CD4-positive, CD25-positive, alpha-beta regulatory T cell (primary cell): Measurements from ENCODE around the gene IGFLR1. TPM values are rescaled to one million over a fixed set of nuclear protein-coding genes. Genes with fewer than 3 reads are reported as not detected.
"Not testable (repeated sequence)": the region's sequence is repeated elsewhere in the genome, so short reads cannot be mapped to it uniquely, and the experiment has no call there.

Source experiments
- ATAC-seq, 2 donors: fragments of 150-1000 bp; cut with Tn5 transposase; one replicate each; pipeline ENCODE4 v1.10.0; 2021; ENCODE audit warnings: low read depth in 2 of 2, moderate number of reproducible peaks in 2 of 2, moderate library complexity in 1 of 2
- DNase-seq, 3 donors: peaks; one replicate each; pipeline versions ENCODE4 v3.0.0 to v3.0.0-alpha.2; 2012 to 2022; ENCODE audit warnings: mixed read lengths in 1 of 3
- H3K27ac ChIP-seq: one replicate; pipeline ENCODE4 v1.7.0; 2013; ENCODE audit warnings: mild to moderate bottlenecking, low read length; ENCODE audit not compliant: insufficient read depth, poor library complexity, severe bottlenecking
- H3K27me3 ChIP-seq: one replicate; pipeline ENCODE4 v1.7.0; 2013; ENCODE audit warnings: low read length; ENCODE audit not compliant: control insufficient read depth, insufficient read depth
- H3K36me3 ChIP-seq: one replicate; pipeline ENCODE4 v1.7.0; 2013; ENCODE audit warnings: mild to moderate bottlenecking, low read length, moderate library complexity; ENCODE audit not compliant: control insufficient read depth, insufficient read depth
- H3K4me1 ChIP-seq: 2 replicates; pipeline ENCODE4 v1.7.0; 2013; ENCODE audit warnings: mild to moderate bottlenecking, low read length; ENCODE audit not compliant: insufficient read depth, control insufficient read depth, poor library complexity, severe bottlenecking
- H3K4me3 ChIP-seq: one replicate; pipeline ENCODE4 v1.7.0; 2013; ENCODE audit warnings: low read depth, mild to moderate bottlenecking, low read length, moderate library complexity
- H3K9me3 ChIP-seq, 2 experiments: 1 replicate in 1 of 2; 2 replicates in 1 of 2; pipeline ENCODE4 v1.7.0; 2013; ENCODE audit warnings: low read length in 2 of 2, mild to moderate bottlenecking in 1 of 2, moderate library complexity in 1 of 2; ENCODE audit not compliant: control insufficient read depth in 2 of 2
- H3K27ac Mint-ChIP-seq, 3 donors: one replicate each; pipeline ENCODE4 v1.8.0; 2020 to 2022; ENCODE audit warnings: mild to moderate bottlenecking in 3 of 3, mixed read lengths in 3 of 3, moderate library complexity in 2 of 3
- H3K27me3 Mint-ChIP-seq: one replicate; pipeline ENCODE4 v1.8.0; 2022; ENCODE audit warnings: mild to moderate bottlenecking, mixed read lengths
- H3K36me3 Mint-ChIP-seq: one replicate; pipeline ENCODE4 v1.8.0; 2020; ENCODE audit warnings: mixed read lengths
- H3K4me1 Mint-ChIP-seq, 4 donors: one replicate each; pipeline ENCODE4 v1.8.0; 2020 to 2022; ENCODE audit warnings: mixed read lengths in 4 of 4, mild to moderate bottlenecking in 1 of 4
- H3K4me3 Mint-ChIP-seq, 4 donors: one replicate each; pipeline ENCODE4 v1.8.0; 2020 to 2022; ENCODE audit warnings: mild to moderate bottlenecking in 4 of 4, mixed read lengths in 4 of 4, moderate library complexity in 3 of 4
- H3K9me3 Mint-ChIP-seq, 7 donors: one replicate each; pipeline ENCODE4 v1.8.0; 2020 to 2022; ENCODE audit warnings: mixed read lengths in 7 of 7, mild to moderate bottlenecking in 3 of 7, moderate library complexity in 2 of 7
- polyA plus RNA-seq, 4 donors: library from polyadenylated mRNA; unstranded; fragments of 300-500 nt; fragmentation: Illumina TruSeq; gene quantifications; one replicate each; pipeline ENCODE4 v1.2.3, GENCODE V29; 2021
- total RNA-seq: library from RNA; stranded (reverse); gene quantifications from one replicate; pipeline ENCODE4 v1.2.3, GENCODE V29; 2022

The IGFLR1 gene
- total and polyA plus RNA-seq, 5 donors from 2014 or later = 80.5 to 151 (median 114) TPM

DNA sequence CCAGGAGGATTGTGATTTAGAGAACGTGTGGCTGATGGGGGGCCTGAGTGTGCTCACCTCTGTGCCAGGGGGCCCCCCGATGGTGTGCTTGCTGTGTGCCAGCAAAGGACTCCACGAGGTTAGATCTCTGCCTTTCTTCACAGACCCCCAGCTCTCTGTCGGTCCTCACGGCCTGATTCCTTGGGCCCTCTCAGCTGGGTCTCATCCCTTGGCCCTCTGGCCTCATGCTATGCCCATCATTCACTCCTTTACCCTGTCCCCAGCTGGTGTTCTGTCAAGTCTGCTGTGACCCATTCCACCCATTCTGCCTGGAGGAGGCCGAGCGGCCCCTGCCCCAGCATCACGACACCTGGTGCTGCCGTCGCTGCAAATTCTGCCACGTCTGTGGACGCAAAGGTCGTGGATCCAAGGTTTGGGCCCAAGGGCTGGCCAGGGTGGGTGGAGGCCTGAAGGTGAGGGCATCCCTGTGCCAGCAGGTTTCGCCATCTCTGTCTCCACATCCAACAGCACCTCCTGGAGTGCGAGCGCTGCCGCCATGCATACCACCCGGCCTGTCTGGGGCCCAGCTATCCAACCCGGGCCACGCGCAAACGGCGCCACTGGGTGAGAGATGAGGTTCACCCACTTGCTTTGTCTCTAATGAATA is 16.9 kb downstream of the IGFLR1 start:
- H3K27me3 ChIP-seq = no peaks in the 10 kb centered on the region
- no peak overlapping the region for H3K27ac ChIP-seq
- Mint-ChIP-seq H3K36me3 (peaks cover 41% of the 10 kb centered on the region), H3K27ac (no peak overlapping the region), H3K9me3 (no peaks in the 10 kb centered on the region), H3K4me3 (peak overlapping the region in 1 of 4 donors; percentile 69), H3K4me1 (peaks cover 0 to 8% (median 2%) of the 10 kb centered on the region in 4 donors), H3K27me3 (no peaks in the 10 kb centered on the region)
- ATAC-seq (no peak), DNase-seq (no peak)
- no peaks in the 10 kb centered on the region for H3K9me3 ChIP-seq
- H3K4me1 ChIP-seq = no peaks in the 10 kb centered on the region
- H3K36me3 ChIP-seq = peaks cover 87% of the 10 kb centered on the region
- no peak overlapping the region for H3K4me3 ChIP-seq

DNA sequence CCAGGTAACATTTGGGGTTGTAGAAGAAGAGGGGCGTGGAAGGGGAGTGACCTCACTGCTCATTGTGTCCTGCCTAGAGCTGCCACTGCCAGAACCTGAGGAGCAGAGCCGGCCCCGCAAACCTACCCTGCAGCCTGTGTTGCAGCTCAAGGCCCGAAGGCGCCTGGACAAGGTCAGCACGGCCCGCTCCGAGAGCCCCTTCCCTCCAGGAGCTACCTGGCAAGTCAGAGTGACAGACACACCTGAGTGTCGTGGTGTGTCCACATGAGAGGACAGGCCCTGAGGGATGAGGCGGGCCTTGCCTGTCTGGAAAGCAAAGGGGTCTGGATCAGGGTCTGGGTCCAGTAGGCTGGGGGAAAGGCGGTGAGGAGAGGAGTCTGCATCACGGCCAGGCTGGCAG is 17.7 kb downstream of the IGFLR1 start:
- H3K27ac Mint-ChIP-seq = peak overlapping the region in 1 of 3 donors; percentile 76

GRCh38 chr19:35724132-35724531 is 18.1 kb downstream of the IGFLR1 start:
- not testable (repeated sequence) for H3K4me3 ChIP-seq, H3K9me3 Mint-ChIP-seq, H3K27me3 ChIP-seq, H3K9me3 ChIP-seq, ATAC-seq, H3K4me3 Mint-ChIP-seq, H3K27me3 Mint-ChIP-seq, H3K27ac ChIP-seq, DNase-seq
- H3K4me1 Mint-ChIP-seq = peaks cover 0 to 16% (median 8%) of the 10 kb centered on the region in 4 donors
- peak overlapping the region in 2 of 3 donors; percentile 14 to 76 for H3K27ac Mint-ChIP-seq
- H3K36me3 Mint-ChIP-seq = peaks cover 34% of the 10 kb centered on the region
- peaks cover 80% of the 10 kb centered on the region for H3K36me3 ChIP-seq
- H3K4me1 ChIP-seq = peaks cover 10% of the 10 kb centered on the region

More for the DNA sequence above, 17.7 kb downstream of the IGFLR1 start:
- Histone ChIP-seq H3K27me3 (no peaks in the 10 kb centered on the region), H3K9me3 (no peaks in the 10 kb centered on the region), H3K36me3 (peaks cover 84% of the 10 kb centered on the region), H3K4me3 (no peak overlapping the region), H3K27ac (no peak overlapping the region), H3K4me1 (peaks cover 6% of the 10 kb centered on the region)
- DNase-seq (no peak), ATAC-seq (no peak)
- Mint-ChIP-seq H3K27me3 (no peaks in the 10 kb centered on the region), H3K36me3 (peaks cover 39% of the 10 kb centered on the region), H3K4me1 (peaks cover 0 to 12% (median 4%) of the 10 kb centered on the region in 4 donors), H3K9me3 (peaks cover 0 to 1% (median 0%) of the 10 kb centered on the region in 7 donors), H3K4me3 (no peak overlapping the region)

- H3K27ac Mint-ChIP-seq = peak overlapping the region in 1 of 3 donors; percentile 76
- DNase-seq = no peak
- H3K4me3 Mint-ChIP-seq = no peak overlapping the region
- H3K4me3 ChIP-seq = no peak overlapping the region
- H3K27me3 Mint-ChIP-seq = peaks cover 1% of the 10 kb centered on the region
- H3K4me1 Mint-ChIP-seq = peaks cover 0 to 21% (median 8%) of the 10 kb centered on the region in 4 donors
- peaks cover 0 to 1% (median 0%) of the 10 kb centered on the region in 7 donors for H3K9me3 Mint-ChIP-seq
- H3K9me3 ChIP-seq = no peaks in the 10 kb centered on the region
- H3K27me3 ChIP-seq = no peaks in the 10 kb centered on the region
- H3K4me1 ChIP-seq = peaks cover 15% of the 10 kb centered on the region
- H3K36me3 Mint-ChIP-seq = peaks cover 30% of the 10 kb centered on the region
- peaks cover 76% of the 10 kb centered on the region for H3K36me3 ChIP-seq
- H3K27ac ChIP-seq = no peak overlapping the region
- ATAC-seq = no peak
These were observed 18.6 kb downstream of the IGFLR1 start for GRCh38 chr19:35723671-35724070.

DNA sequence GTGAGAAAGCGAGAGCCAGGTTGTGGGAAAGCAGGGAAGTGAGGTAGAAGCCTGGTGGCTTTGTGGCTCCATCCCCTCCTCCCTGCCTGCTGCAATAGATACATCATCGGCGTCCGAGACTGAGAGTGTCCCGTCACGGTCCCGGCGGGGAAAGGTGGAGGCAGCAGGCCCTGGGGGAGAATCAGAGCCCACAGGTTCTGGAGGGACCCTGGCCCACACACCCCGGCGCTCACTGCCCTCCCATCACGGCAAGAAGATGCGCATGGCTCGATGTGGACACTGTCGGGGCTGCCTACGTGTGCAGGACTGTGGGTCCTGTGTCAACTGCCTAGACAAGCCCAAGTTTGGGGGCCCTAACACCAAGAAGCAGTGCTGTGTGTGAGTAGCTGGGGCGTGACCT is 19.4 kb downstream of the IGFLR1 start:
- Mint-ChIP-seq H3K4me1 (peaks cover 0 to 24% (median 8%) of the 10 kb centered on the region in 4 donors), H3K9me3 (peaks cover 0 to 1% (median 0%) of the 10 kb centered on the region in 7 donors), H3K27ac (no peak overlapping the region), H3K4me3 (no peak overlapping the region), H3K36me3 (peaks cover 30% of the 10 kb centered on the region), H3K27me3 (peaks cover 4% of the 10 kb centered on the region)
- no peak for DNase-seq
- ATAC-seq = no peak
- H3K9me3 ChIP-seq = no peaks in the 10 kb centered on the region
- peaks cover 68% of the 10 kb centered on the region for H3K36me3 ChIP-seq
- peaks cover 20% of the 10 kb centered on the region for H3K4me1 ChIP-seq
- H3K27ac ChIP-seq = no peak overlapping the region
- no peaks in the 10 kb centered on the region for H3K27me3 ChIP-seq
- H3K4me3 ChIP-seq = no peak overlapping the region

DNA sequence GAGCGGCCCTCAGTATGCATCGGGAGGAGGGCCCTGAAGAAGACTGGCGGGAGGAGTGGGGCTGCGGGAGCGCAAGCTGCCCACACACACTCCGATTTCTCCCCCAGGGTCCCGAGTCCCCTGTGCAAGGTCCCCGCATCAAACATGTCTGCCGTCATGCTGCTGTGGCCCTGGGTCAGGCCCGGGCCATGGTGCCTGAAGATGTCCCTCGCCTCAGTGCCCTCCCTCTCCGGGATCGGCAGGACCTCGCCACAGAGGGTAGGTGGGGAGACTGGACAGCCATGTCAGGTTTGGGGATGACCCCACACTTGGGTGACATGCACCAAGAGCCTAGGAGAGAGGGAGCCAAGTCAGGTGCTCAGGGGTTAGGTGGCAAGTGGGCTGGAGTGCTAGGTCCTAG is 19.8 kb downstream of the IGFLR1 start:
- H3K4me3 Mint-ChIP-seq = no peak overlapping the region
- Histone ChIP-seq H3K9me3 (no peaks in the 10 kb centered on the region), H3K36me3 (peaks cover 64% of the 10 kb centered on the region), H3K4me3 (no peak overlapping the region), H3K27ac (no peak overlapping the region), H3K4me1 (peaks cover 20% of the 10 kb centered on the region), H3K27me3 (no peaks in the 10 kb centered on the region)
- ATAC-seq = no peak
- peaks cover 0 to 24% (median 8%) of the 10 kb centered on the region in 4 donors for H3K4me1 Mint-ChIP-seq
- DNase-seq = no peak
- H3K9me3 Mint-ChIP-seq = peaks cover 0 to 1% (median 0%) of the 10 kb centered on the region in 7 donors
- H3K27ac Mint-ChIP-seq = peak overlapping the region in 1 of 3 donors; percentile 74
- peaks cover 30% of the 10 kb centered on the region for H3K36me3 Mint-ChIP-seq
- peaks cover 4% of the 10 kb centered on the region for H3K27me3 Mint-ChIP-seq

DNA sequence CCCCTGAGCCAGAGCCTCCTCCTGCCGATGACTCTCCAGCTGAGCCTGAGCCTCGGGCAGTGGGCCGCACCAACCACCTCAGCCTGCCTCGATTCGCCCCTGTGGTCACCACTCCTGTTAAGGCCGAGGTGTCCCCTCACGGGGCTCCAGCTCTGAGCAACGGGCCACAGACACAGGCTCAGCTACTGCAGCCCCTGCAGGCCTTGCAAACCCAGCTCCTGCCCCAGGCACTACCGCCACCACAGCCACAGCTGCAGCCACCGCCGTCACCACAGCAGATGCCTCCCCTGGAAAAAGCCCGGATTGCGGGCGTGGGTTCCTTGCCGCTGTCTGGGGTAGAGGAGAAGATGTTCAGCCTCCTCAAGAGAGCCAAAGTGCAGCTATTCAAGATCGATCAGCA is 20.9 kb downstream of the IGFLR1 start:
- H3K9me3 Mint-ChIP-seq = peaks cover 0 to 1% (median 0%) of the 10 kb centered on the region in 7 donors
- H3K27me3 ChIP-seq = no peaks in the 10 kb centered on the region
- H3K27me3 Mint-ChIP-seq = peaks cover 4% of the 10 kb centered on the region
- H3K27ac ChIP-seq = no peak overlapping the region
- H3K27ac Mint-ChIP-seq = no peak overlapping the region
- H3K9me3 ChIP-seq = no peaks in the 10 kb centered on the region
- H3K4me3 ChIP-seq = no peak overlapping the region
- H3K36me3 ChIP-seq = peaks cover 55% of the 10 kb centered on the region
- H3K4me3 Mint-ChIP-seq = peak overlapping the region in 3 of 4 donors; percentile 27 to 50 (median 38)
- no peak for ATAC-seq
- H3K36me3 Mint-ChIP-seq = peaks cover 25% of the 10 kb centered on the region
- DNase-seq = no peak
- H3K4me1 Mint-ChIP-seq = peaks cover 0 to 29% (median 10%) of the 10 kb centered on the region in 4 donors
- peaks cover 24% of the 10 kb centered on the region for H3K4me1 ChIP-seq

DNA sequence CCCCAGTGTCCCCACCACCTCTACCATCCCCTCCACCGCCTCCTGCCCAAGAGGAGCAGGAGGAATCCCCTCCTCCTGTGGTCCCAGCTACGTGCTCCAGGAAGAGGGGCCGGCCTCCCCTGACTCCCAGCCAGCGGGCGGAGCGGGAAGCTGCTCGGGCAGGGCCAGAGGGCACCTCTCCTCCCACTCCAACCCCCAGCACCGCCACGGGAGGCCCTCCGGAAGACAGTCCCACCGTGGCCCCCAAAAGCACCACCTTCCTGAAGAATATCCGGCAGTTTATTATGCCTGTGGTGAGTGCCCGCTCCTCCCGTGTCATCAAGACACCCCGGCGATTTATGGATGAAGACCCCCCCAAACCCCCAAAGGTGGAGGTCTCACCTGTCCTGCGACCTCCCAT is 21.6 kb downstream of the IGFLR1 start:
- H3K4me3 ChIP-seq = no peak overlapping the region
- peaks cover 31% of the 10 kb centered on the region for H3K4me1 ChIP-seq
- Mint-ChIP-seq H3K9me3 (peaks cover 0 to 1% (median 0%) of the 10 kb centered on the region in 7 donors), H3K27ac (no peak overlapping the region), H3K27me3 (peaks cover 4% of the 10 kb centered on the region), H3K4me3 (peak overlapping the region in 2 of 4 donors; percentile 61 to 68), H3K36me3 (peaks cover 17% of the 10 kb centered on the region), H3K4me1 (peaks cover 0 to 37% (median 14%) of the 10 kb centered on the region in 4 donors)
- H3K27ac ChIP-seq = no peak overlapping the region
- no peaks in the 10 kb centered on the region for H3K9me3 ChIP-seq
- no peak for DNase-seq
- H3K36me3 ChIP-seq = peaks cover 48% of the 10 kb centered on the region
- ATAC-seq = no peak
- H3K27me3 ChIP-seq = no peaks in the 10 kb centered on the region
